ENCODE results near the gene ZNF655. TPM values are rescaled to one million over a fixed set of nuclear protein-coding genes. Genes with fewer than 3 reads are reported as not detected.

ZNF655 gene, protein sequence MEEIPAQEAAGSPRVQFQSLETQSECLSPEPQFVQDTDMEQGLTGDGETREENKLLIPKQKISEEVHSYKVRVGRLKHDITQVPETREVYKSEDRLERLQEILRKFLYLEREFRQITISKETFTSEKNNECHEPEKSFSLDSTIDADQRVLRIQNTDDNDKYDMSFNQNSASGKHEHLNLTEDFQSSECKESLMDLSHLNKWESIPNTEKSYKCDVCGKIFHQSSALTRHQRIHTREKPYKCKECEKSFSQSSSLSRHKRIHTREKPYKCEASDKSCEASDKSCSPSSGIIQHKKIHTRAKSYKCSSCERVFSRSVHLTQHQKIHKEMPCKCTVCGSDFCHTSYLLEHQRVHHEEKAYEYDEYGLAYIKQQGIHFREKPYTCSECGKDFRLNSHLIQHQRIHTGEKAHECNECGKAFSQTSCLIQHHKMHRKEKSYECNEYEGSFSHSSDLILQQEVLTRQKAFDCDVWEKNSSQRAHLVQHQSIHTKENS
- total RNA-seq = 100 to 1,000 TPM in 4 of 6 donors, 10 to 100 TPM in 2; 57.3 to 202 (median 137) TPM

DNA sequence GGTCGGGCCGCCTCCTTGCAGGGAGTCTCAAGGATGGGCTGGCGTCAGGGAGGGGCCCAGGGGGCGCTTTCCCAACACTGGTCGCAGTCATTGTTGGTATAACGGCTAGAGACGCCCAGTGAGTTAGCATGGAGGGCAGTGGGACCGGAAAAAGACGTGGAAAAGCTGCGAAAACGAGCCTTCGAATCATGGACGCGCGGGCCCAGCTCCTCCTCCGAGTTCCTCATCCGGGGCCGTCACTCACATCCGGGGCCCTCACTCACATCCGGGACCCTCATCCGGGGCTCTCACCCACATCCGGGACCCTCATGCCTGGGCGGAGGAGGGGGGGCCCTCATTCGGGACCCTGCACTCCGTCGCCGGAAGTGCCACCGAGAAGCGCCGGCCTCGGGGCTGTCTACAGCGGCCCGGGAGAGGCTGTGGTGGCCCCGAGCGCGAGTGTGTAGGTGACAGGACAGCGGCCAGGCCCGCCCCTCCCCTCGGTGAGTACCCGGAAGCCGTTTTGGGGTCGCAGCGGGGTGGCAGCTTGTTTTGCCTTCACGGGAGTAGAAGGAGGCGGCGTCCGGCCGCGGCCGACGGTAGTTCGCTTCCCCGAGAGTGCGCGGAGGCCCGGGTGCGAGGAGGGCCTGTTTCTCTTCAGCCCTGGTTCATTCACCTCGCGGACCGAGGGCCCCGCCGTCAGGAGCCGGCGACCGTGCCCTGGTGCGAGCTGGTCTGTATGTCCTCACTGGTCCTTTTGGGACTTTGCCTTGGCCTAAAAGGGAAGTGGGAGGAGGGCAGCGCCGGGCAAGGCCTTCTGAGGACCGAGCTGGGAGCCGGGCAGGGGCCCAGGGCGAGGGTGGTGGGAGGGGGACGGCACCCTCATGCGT lies at the start of gene ZNF655:
Gene ZNF655 (plus strand): TSS at position 337 of the 869 bp plus-strand sequence. CDS start 1,918 bp downstream, outside the sequence.
- WGBS, 2 donors = 0% methylated on average over 14 to 47 of the region's 73 CpGs
- Histone ChIP-seq H3K27me3 (no peaks in the 10 kb centered on the region), H3K36me3 (peaks cover 15 to 49% (median 28%) of the 10 kb centered on the region in 4 donors), H3K4me1 (peaks cover 23 to 46% (median 30%) of the 10 kb centered on the region in 4 donors), H3K27ac (peak within 1 kb of the TSS; percentile 98 to 100 (median 99)), H3K9me3 (no peaks in the 10 kb centered on the region), H3K4me3 (peak within 1 kb of the TSS; percentile 78 to 87 (median 80))
- TF ChIP-seq POLR2AphosphoS5 (IDR thresholded peaks at IDR 0.05) = peak; percentile 73 to 83
- no peak for TF ChIP-seq EP300 (IDR thresholded peaks at IDR 0.05)
- TF ChIP-seq, protein P1, sequence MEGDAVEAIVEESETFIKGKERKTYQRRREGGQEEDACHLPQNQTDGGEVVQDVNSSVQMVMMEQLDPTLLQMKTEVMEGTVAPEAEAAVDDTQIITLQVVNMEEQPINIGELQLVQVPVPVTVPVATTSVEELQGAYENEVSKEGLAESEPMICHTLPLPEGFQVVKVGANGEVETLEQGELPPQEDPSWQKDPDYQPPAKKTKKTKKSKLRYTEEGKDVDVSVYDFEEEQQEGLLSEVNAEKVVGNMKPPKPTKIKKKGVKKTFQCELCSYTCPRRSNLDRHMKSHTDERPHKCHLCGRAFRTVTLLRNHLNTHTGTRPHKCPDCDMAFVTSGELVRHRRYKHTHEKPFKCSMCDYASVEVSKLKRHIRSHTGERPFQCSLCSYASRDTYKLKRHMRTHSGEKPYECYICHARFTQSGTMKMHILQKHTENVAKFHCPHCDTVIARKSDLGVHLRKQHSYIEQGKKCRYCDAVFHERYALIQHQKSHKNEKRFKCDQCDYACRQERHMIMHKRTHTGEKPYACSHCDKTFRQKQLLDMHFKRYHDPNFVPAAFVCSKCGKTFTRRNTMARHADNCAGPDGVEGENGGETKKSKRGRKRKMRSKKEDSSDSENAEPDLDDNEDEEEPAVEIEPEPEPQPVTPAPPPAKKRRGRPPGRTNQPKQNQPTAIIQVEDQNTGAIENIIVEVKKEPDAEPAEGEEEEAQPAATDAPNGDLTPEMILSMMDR (IDR thresholded peaks at IDR 0.05) = peak in 1 of 6 experiments; percentile 17
- peak in 3 of 4 donors; percentile 71 to 87 (median 86) for TF ChIP-seq POLR2A (IDR thresholded peaks at IDR 0.05)
- peak; percentile 96 to 97 for ATAC-seq (ENCODE audit: low FRiP score in 2 of 2)
- peak; percentile 89 to 94 for DNase-seq

DNA sequence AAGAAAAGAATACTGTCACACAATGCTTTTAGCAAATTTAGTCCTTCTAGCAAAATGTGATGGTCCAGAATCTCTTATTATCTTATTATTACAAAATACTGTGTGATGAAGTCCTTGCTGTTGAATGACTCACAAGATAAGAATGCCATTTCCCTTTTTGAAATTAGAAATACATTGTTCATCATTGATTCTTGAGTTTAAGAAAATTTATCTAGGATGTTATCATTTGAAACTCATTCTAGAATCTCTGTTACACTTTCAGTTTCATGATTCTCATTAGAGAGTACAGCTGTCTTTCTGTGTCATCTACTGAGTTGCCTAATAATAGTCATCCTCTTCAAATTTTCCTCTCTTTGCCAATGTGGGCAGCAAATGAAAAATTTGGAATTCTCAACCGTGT lies 44.4 kb upstream of the ZNF655 start:
- no peak overlapping the region for H3K27ac ChIP-seq
- H3K27me3 ChIP-seq = no peaks in the 10 kb centered on the region
- no peaks in the 10 kb centered on the region for H3K9me3 ChIP-seq
- WGBS, 2 donors = 84 to 100% methylated on average over 1 of the region's 1 CpG
- DNase-seq (no peak), ATAC-seq (ENCODE audit: low FRiP score in 2 of 2) (no peak)
- no peak overlapping the region for H3K4me3 ChIP-seq
- H3K4me1 ChIP-seq = no peaks in the 10 kb centered on the region
- TF ChIP-seq, protein P1 (IDR thresholded peaks at IDR 0.05) = no peak
- H3K36me3 ChIP-seq = peaks cover 3 to 72% (median 46%) of the 10 kb centered on the region in 4 donors

DNA sequence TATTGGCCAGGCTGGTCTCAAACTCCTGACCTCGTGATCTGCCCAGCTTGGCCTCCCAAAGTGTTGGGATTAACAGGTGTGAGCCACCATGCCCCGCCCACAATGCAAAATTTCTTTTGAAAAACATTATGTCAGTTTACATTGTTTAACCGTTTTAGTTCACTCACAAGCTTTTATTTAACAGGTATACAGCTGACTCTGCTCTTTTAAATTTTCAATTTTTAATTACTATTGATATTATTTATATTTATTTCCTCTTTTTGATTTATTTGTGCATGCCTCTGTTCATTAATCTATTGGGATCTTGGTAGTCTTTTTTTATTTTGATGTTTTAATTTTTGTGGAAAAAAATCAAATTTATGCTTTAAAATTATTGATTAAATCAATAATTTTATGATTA lies 37.0 kb upstream of the ZNF655 start:
- H3K36me3 ChIP-seq = peaks cover 6 to 69% (median 42%) of the 10 kb centered on the region in 4 donors

DNA sequence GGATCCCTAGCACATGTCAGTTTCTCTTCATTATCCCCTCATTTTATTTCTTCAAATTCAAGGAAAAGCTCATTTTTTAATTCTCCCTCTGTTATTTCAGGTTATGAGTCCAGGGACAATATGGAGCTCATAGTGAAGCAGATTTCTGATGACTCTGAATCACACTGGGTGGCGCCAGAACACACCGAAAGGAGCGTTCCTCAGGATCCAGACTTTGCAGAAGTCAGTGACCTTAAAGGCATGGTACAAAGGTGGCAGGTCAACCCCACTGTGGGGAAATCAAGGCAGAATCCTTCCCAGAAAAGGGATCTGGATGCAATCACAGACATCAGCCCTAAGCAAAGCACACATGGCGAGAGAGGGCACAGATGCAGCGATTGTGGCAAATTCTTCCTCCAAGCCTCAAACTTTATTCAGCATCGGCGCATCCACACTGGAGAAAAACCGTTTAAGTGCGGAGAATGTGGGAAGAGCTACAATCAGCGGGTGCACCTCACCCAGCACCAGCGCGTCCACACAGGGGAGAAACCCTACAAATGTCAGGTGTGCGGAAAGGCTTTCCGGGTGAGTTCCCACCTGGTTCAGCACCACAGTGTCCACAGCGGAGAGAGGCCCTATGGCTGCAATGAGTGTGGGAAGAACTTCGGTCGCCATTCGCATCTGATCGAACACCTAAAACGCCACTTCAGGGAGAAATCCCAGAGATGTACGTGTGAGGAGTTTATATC lies 32.6 kb upstream of the ZNF655 start:
- Histone ChIP-seq H3K9me3 (peaks cover 3 to 27% (median 18%) of the 10 kb centered on the region in 4 donors), H3K27ac (no peak overlapping the region), H3K4me3 (no peak overlapping the region), H3K4me1 (no peaks in the 10 kb centered on the region), H3K36me3 (peaks cover 16 to 79% (median 45%) of the 10 kb centered on the region in 4 donors), H3K27me3 (no peaks in the 10 kb centered on the region)
- ATAC-seq (ENCODE audit: low FRiP score in 2 of 2) = no peak
- TF ChIP-seq, protein P1 (IDR thresholded peaks at IDR 0.05) = peak in 1 of 6 experiments; percentile 17
- TF ChIP-seq EP300 (IDR thresholded peaks at IDR 0.05) (no peak), POLR2A (IDR thresholded peaks at IDR 0.05) (no peak), POLR2AphosphoS5 (IDR thresholded peaks at IDR 0.05) (no peak)
- 95% methylated on average over 21 of the region's 21 CpGs for WGBS, 2 donors
- no peak for DNase-seq

More for the DNA sequence above, 37.0 kb upstream of the ZNF655 start:
- ATAC-seq (ENCODE audit: low FRiP score in 2 of 2) (no peak), DNase-seq (no peak)
- 92 to 93% methylated on average over 3 of the region's 3 CpGs for WGBS, 2 donors
- Histone ChIP-seq H3K4me3 (no peak overlapping the region), H3K27ac (no peak overlapping the region), H3K27me3 (no peaks in the 10 kb centered on the region), H3K4me1 (no peaks in the 10 kb centered on the region), H3K9me3 (no peaks in the 10 kb centered on the region)
- TF ChIP-seq POLR2AphosphoS5 (IDR thresholded peaks at IDR 0.05) (no peak), EP300 (IDR thresholded peaks at IDR 0.05) (no peak), POLR2A (IDR thresholded peaks at IDR 0.05) (no peak)
- TF ChIP-seq, protein P1 (IDR thresholded peaks at IDR 0.05) = no peak
